GM19035 (cell line): ENCODE results near the gene TRMT10B.
"Not testable (repeated sequence)": the region's sequence is repeated elsewhere in the genome, so short reads cannot be mapped to it uniquely, and the experiment has no call there.

Experiments used
- ATAC-seq: cut with Tn5 transposase; IDR thresholded peaks from one replicate; pipeline ENCODE4 v1.9.1; 2021; ENCODE audit not compliant: unreplicated experiment

The TRMT10B gene

GRCh38 chr9:37749129-37749528 lies 4.5 kb upstream of the TRMT10B start:
- no peak for ATAC-seq

GRCh38 chr9:37751186-37751585 lies 2.4 kb upstream of the TRMT10B start:
- no peak for ATAC-seq

DNA sequence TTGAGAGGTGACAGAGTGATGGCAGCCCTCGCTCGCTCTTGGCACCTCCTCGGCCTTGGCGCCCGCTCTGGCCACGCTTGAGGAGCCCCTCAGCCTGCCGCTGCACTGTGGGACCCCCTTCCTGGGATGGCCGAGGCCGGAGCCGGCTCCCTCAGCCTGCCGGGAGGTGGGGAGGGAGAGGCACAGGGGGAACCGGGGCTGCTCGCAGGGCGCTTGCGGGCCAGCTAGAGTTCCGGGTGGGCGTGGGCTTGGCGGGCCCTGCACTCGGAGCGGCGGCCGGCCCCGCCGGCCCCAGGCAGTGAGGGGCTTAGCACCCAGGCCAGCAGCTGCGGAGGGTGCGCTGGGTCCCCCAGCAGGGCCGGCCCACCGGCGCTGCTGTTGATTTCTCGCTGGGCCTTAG lies 1.9 kb upstream of the TRMT10B start:
- not testable (repeated sequence) for ATAC-seq

DNA sequence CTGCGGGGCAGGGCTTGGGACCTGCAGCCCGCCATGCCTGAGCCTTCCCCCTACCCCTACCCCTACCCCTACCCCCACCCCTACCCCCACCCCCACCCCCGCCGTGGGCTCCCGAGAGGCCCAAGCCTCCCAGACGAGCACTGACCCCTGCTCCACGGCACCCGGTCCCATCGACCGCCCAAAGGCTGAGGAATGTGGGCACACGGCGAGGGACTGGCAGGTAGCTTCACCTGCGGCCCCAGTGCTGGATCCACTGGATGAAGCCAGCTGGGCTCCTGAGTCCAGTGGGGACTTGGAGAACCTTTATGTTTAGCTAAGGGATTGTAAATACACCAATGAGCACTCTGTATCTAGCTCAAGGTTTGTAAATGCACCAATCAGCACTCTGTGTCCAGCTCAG lies 1.5 kb upstream of the TRMT10B start:
- not testable (repeated sequence) for ATAC-seq

GRCh38 chr9:37752642-37753488 lies 740 bp upstream of the TRMT10B start:
- no peak for ATAC-seq

DNA sequence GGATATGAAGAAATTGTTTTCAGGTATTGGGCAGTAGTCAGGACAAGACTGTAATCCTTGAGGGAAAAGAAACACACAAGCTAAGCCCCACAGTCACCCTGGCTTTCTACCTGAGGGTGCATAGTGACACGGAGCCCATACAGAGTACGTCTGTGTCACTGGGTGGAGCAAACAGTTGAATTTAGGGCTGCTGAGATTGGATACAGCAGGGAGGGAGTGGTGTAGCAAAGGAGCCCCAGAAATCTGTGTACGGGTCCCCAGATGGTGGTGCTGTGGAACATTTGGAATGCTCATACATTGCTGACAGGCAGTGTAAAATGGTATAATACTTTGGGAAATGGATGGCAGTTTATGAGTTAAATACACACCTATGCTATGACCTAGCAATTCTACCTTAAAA lies 5.1 kb downstream of the TRMT10B start:
- ATAC-seq = no peak

DNA sequence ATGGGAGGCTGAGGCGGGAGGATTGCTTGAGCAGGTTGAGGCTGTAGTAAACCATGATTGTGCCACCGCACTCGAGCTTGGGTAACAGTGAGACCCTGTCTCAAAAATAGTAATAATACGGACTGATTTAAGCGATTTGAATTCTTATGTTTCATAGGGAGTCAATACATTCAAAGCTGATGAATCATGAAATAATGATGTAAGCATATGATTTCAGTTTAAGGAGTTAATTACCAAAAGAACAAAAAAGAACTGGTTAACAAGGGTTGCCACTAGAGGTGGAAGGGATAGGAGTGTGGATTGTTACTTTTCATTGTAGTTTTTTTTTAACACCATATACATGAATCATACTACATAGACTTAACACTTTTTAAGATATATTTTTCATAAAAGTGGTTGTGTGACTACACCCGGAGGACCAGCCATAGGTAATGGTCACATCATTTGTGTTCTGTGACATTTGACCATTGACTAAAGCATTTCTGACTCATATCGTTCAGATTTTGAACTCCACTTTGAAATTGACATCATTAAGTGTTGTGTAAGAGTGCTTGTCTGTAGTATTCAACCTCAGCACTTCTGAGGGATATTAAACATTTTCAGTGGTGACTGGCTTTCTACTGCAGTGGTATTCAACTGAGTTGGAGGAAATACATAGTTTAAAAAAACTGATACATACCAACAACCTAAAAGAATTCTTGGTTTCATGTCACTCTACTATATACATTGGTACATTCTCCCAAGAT lies 7.0 kb downstream of the TRMT10B start:
- no peak for ATAC-seq

- no peak for ATAC-seq
Observed at GRCh38 chr9:37761511-37761910, 7.9 kb downstream of the TRMT10B start.

DNA sequence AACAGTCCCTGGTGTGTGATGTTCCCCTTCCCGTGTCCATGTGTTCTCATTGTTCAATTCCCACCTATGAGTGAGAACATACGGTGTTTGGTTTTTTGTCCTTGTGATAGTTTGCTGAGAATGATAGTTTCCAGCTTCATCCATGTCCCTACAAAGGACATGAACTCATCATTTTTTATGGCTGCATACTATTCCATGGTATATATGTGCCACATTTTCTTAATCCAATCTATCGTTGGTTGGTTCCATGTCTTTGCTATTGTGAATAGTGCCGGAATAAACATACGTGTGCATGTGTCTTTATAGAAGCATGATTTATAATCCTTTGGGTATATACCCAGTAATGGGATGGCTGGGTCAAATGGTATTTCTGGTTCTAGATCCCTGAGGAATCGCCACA lies 11.7 kb downstream of the TRMT10B start:
- not testable (repeated sequence) for ATAC-seq

DNA sequence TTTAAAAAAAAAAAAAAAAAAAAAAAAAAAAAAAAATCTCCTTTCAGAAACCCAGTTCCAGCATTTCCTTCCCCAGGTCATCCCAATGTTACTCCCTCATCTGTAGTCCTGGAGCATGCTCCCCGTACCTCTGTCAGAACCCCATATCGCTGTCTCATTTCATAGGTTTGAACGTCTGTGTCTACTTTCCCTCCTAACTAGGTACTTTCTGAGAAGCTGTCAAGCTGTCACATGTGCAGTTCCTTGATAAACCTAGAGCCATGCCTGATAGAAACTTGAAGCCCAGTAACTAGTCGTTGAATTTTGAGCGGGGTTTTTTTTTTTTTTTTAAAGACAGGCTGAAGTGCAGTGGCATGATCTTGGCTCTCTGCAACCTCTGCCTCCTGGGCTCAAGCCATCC lies 15.7 kb downstream of the TRMT10B start:
- ATAC-seq = no peak

DNA sequence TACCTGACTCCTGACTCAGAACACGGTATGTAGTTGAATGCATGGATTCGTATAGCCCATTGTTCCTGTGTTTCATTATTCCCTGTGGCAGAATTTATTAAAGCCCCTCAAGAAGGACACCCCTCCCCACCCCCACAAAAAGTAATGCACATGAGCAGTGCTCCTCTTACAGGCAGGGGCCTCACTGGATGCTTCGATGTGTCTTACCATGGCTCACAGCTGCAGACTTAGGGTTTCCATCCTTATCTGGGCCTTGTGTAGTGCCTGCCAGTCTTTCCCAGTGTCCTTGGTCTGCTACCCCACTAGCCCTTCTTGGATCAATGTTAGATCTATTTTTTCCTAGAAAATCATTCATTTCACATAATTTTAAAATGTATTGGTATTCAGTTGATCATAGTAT lies 16.4 kb downstream of the TRMT10B start:
- ATAC-seq = no peak

DNA sequence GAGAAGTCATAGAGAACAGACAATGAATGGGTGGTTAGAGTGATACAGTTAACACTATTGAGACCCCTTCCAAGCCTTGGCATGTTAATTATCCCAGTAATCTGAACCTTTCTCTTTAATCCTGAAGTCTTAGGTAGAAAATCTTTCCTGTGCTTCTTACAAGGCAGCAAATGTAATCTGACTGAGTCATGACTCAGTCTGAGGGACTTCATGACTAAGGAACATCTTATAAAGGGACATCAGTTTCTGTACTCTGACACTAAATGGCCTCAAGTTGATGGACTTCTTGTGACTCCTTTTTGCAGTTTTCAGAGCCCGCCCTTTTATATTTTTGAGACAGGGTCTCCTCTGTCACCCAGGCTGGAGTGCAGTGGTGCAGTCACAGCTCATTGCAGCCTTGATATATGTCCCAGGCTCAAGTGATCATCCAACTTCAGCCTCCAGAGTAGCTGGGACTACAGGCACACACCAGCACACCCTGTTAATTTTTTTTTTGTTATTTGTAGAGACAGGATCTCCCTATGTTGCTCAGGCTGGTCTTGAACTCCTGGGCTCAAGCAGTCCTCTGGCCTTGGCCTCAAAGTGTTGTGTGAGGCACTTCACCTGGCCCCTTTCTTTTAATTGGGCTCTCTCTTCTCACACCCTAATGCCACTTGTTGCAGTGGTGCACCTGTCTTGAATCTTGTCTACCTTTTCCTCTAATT lies 21.8 kb downstream of the TRMT10B start:
- no peak for ATAC-seq

DNA sequence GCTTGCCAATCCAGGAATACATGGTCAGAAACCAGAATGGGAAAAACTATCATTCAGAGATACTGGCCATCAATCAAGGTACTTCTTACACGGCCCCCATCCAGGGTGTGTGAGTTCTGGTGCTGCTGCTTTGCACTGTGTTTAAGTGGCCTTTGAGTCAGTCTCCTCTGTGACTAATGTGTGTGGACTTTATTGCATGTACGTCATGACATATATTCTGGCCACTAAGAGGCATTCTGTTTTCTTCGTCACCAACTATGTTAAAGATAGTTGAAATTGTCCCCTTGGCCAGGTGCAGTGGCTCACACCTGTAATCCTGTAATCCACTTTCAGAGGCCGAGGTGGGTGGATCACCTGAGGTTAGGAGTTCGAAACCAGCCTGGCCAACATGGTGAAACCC lies 22.7 kb downstream of the TRMT10B start:
- no peak for ATAC-seq

DNA sequence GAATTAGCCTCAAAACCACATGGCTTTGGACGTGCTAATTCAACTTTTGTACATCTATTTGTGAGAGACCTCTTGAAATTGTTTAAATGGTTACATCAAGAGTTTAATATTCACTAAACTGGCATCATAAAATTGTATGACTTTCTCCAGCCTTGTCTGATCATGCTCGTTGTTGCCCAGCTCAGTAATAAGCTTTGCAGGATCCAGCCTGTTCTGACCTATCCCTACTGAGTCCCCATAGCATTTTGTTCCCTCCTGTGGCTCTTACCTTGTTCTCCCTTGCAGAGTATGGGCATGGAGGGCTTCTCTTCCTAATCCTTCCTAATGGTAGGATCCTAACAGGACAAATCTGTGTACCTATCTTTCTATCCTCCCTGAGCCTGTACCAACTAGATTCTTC lies 24.9 kb downstream of the TRMT10B start:
- ATAC-seq = no peak

- no peak for ATAC-seq
Observed at GRCh38 chr9:37784291-37784615, 30.6 kb downstream of the TRMT10B start.

- ATAC-seq = peak; percentile 89
Observed at GRCh38 chr9:37784616-37785483, 31.2 kb downstream of the TRMT10B start, which contains the start of gene EXOSC3. TSS of gene EXOSC3 (minus strand) at chr9:37785064. CDS start at chr9:37785044, 20 bp downstream.

DNA sequence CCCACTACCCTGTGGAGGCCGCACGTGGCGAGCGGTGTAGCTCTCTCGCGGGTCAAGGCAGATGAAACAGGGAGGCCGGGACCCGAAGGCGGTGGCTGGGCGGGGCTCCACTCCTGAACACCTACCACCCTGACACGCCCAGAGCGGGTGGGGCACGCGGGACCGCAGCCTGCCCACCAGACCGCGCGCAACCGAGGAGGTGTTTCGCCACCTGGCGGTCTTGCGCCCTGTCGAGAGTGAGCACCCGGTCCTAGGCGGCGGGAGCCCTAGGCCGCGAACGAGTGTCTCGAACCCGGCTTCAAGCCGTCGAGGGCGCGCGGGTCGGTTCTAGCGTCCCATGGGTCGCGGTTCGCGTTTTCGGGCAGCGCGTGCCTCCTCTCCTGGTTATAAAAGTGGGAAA lies 33.5 kb downstream of the TRMT10B start:
- ATAC-seq = no peak

DNA sequence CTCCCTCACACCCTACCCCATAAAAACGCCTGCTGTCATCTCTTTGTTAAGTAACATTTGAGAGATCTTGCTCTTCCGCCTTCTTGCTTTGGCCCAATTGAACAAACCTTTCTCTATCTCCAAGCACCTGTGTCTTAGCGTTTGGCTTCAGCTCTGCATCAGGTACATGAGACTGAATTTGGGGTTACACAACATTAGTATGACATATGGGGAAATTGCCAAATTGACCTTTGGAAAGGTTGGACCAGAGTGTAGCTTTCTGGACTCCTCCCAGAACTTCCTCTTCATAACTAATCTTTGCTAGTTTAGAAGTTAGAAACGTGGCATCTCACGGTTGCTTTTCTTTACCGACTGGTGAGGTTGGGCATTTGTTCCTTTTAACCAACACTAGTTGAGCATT lies 34.7 kb downstream of the TRMT10B start:
- ATAC-seq = no peak

GRCh38 chr9:37790096-37790495 lies 36.5 kb downstream of the TRMT10B start:
- no peak for ATAC-seq

GRCh38 chr9:37792122-37792521 lies 38.5 kb downstream of the TRMT10B start:
- ATAC-seq = no peak

- no peak for ATAC-seq
Observed at GRCh38 chr9:37796232-37796631, 42.6 kb downstream of the TRMT10B start.
